ENCODE data around the gene GTPBP1.

DNA sequence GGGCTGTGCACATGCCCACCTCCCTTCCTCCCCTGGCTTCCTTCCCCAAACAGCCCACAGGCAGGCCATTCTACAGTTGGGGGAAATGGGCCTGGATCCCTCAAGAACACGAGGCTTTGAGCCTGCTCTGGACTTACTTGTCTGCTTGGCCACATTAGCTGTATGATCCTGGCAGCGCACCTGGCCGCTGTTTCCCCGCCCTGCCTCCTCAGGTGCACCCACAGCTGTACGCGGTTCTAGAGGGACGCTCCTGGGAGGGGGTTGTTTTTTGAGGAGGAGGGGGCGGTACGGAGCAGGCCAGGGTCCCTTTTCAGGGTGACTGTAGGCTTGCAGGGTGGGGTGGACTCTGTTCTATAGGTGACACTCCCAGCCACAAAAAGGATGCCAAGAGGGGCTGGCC, 61.6 kb downstream of the GTPBP1 start:
- TF ChIP-seq EP300 (IDR thresholded peaks at IDR 0.05; ENCODE audit: borderline replicate concordance in 1 of 2, low read depth in 1 of 2, low read length in 1 of 2) (no peak), GABPA (IDR thresholded peaks at IDR 0.05; ENCODE audit: low read depth) (no peak), ELF1 (IDR thresholded peaks at IDR 0.05) (no peak), GATA2 (CRISPR knock-in tag; IDR thresholded peaks at IDR 0.05) (no peak), CTCF (IDR thresholded peaks at IDR 0.05) (no peak), JUND (IDR thresholded peaks at IDR 0.05) (no peak), MXI1 (IDR thresholded peaks at IDR 0.05; ENCODE audit: low read depth, low read length) (no peak), RAD21 (IDR thresholded peaks at IDR 0.05; ENCODE audit: low read length) (no peak)
- TF ChIP-seq, protein P1, sequence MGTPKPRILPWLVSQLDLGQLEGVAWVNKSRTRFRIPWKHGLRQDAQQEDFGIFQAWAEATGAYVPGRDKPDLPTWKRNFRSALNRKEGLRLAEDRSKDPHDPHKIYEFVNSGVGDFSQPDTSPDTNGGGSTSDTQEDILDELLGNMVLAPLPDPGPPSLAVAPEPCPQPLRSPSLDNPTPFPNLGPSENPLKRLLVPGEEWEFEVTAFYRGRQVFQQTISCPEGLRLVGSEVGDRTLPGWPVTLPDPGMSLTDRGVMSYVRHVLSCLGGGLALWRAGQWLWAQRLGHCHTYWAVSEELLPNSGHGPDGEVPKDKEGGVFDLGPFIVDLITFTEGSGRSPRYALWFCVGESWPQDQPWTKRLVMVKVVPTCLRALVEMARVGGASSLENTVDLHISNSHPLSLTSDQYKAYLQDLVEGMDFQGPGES (IDR thresholded peaks at IDR 0.05; ENCODE audit: low read depth, low read length): no peak
- TF ChIP-seq, protein P2, sequence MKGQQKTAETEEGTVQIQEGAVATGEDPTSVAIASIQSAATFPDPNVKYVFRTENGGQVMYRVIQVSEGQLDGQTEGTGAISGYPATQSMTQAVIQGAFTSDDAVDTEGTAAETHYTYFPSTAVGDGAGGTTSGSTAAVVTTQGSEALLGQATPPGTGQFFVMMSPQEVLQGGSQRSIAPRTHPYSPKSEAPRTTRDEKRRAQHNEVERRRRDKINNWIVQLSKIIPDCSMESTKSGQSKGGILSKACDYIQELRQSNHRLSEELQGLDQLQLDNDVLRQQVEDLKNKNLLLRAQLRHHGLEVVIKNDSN (IDR thresholded peaks at IDR 0.05; ENCODE audit: borderline replicate concordance, low read depth): no peak
- TF ChIP-seq, protein P3, sequence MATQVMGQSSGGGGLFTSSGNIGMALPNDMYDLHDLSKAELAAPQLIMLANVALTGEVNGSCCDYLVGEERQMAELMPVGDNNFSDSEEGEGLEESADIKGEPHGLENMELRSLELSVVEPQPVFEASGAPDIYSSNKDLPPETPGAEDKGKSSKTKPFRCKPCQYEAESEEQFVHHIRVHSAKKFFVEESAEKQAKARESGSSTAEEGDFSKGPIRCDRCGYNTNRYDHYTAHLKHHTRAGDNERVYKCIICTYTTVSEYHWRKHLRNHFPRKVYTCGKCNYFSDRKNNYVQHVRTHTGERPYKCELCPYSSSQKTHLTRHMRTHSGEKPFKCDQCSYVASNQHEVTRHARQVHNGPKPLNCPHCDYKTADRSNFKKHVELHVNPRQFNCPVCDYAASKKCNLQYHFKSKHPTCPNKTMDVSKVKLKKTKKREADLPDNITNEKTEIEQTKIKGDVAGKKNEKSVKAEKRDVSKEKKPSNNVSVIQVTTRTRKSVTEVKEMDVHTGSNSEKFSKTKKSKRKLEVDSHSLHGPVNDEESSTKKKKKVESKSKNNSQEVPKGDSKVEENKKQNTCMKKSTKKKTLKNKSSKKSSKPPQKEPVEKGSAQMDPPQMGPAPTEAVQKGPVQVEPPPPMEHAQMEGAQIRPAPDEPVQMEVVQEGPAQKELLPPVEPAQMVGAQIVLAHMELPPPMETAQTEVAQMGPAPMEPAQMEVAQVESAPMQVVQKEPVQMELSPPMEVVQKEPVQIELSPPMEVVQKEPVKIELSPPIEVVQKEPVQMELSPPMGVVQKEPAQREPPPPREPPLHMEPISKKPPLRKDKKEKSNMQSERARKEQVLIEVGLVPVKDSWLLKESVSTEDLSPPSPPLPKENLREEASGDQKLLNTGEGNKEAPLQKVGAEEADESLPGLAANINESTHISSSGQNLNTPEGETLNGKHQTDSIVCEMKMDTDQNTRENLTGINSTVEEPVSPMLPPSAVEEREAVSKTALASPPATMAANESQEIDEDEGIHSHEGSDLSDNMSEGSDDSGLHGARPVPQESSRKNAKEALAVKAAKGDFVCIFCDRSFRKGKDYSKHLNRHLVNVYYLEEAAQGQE (IDR thresholded peaks at IDR 0.05; ENCODE audit: low read depth, low read length): no peak
